Activated CD4-positive, CD25-positive, alpha-beta regulatory T cell (primary cell): ENCODE measurements around the gene LRRC47.
"Not testable (repeated sequence)": the region's sequence is repeated elsewhere in the genome, so short reads cannot be mapped to it uniquely, and the experiment has no call there.

Experiments
- DNase-seq, 4 experiments: peaks; one replicate each; lab custom pipeline; 2025; lab: John Stamatoyannopoulos, UW

LRRC47 gene

DNA sequence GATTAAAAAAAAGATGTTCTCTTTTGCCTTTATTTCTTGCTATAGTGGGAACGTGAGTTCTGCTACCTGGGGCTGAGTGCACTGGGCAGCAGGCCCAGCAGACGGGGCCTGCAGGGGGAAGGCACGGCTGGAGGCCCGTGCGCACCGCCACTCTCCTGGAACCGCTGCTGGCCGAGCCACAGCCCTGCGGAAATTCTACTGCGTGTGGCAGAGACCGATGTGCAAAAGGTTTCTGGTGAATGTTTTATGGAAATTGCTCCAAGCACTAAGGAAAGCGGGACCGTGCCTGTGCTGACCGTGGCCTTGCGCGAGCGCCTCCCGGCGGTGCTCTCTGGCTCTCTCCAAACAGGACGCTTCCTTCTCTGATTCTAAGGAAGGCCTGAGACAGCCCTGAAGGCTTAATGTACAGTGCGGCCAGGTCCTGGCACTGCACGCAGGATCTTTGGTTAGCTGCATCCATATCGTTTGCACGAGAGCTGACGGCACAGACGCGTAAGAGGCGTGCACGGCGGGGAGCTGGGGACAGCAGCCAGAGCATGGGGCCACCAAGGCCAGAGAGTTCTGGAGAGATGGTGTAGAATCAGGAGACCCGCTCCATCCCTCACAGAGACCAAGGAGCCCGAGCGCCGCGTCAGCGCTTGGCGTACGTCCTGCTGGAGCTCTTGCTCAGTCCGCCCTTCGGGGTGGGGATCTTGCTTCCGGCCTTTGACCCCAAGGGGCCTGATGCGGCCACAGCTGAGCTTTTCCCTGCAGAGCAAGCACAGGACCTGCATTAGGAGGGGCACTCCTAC lies 18.7 kb upstream of the LRRC47 start:
- no peak for DNase-seq

DNA sequence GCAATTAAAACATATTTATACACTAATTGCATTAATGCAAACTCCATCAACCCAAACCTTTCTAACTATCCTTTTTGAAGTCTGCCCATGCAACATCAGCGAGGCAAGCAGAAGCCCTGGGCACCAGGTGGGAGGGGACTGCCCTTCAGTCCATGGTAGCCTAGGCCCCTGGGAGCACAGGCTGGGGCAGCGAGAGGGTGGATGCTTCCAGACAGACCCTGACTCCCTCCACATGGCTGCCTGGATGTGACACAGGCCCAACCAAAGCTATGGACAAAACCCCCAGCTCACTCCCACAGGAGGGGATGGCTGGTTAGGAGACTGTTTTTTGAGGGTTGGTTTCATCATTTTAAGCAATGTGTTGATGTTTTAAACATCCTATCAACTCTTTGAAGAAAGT lies 17.8 kb upstream of the LRRC47 start:
- no peak for DNase-seq

DNA sequence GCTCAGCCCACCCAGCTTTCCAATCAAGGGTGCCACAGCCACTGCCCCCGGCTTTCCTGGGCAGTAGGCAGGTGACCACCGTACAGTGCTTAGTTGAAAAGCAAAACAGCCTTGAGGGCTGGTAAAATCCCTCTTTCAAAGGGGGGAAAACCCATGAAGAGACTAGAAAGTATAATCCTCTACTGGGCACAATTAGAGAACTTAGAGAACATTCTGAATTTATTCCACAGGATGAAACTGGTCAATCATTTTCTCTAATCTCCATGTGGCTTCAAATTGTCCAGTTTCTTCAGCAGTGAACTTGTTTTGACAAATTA lies 15.3 kb upstream of the LRRC47 start:
- DNase-seq, result no peak

DNA sequence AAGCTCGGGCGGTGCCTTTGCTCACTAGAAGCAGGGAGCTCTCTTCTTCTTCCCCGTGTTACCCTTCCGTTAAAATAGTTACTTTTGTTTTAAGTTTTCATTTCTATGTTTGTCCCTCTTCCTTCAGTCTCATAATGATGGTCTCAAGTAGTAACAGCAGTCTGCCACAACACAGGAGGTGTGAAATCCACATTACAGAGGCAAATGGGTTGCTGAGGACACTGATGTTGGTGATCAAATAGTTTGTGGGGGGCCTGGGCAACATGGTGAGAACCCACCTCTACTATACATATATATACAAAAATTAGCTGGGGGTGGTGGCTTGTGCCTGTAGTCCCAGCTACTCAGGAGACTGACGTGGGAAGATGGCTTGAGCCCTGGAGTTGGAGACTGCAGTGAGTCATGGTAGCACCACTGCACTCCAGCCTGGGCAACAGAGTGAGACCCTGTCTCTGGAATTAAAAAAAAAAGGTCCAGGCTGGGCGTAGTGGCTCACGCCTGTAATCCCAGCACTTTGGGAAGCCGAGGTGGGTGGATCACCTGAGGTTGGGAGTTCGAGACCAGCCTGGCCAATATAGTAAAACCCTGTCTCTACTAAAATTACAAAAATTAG lies 14.0 kb upstream of the LRRC47 start:
- DNase-seq, result not testable (repeated sequence)

DNA sequence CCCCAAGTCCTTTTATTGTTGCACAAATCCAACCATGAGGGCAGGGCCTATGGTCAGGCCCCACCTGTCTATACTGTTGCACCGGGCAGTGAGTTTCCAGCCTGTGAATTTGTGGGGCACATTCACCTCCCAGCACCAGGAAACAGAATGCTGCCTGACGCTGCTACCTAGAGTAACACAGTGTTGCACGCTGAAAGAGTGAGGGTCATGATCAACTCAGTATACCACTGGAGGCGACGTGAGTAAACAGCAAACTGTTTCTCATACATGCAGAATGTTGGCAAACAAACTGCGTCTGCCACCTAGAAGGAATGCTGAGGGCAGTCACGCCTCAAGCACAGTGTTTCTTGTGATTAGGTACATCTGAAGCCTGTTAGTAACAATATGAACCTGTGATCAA lies 13.4 kb upstream of the LRRC47 start:
- no peak for DNase-seq

DNA sequence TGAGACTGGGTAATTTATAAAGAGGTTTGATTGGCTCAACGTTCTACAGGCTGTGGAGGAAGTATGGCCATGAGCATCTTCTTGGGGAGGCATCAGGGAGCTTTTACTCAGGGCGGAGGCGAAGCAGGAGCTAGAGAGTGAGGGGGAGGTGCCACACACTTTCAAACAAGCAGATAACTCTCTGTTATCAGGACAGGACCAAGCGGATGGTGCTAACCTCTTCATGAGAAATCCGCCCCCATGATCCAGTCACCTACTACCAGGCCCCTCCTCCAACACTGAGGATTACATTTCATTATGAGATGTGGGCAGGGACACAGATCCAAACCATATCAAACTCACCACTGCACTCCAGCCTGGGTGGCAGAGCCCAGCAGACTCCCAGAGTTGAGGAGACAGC lies 11.5 kb upstream of the LRRC47 start:
- no peak for DNase-seq

DNA sequence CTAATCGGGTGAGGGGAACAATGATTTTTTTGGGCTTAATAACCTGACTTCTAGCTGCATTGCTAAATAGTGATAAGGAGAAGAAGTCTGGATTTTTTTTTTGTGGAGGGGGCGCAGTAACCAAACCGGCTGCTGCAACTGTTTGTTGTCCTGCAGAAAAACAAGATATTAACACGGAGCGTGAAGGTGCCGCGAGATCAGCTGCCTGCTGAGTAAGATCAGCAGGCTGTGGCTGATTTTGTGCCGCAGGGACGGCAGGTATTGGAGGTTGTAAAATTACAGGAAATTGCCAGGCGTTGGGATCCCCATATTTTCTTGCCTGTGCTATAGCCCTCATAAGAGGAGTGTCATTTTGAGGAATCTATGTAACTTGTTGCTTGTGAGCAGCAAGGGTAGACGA lies 8.7 kb upstream of the LRRC47 start:
- no peak for DNase-seq

DNA sequence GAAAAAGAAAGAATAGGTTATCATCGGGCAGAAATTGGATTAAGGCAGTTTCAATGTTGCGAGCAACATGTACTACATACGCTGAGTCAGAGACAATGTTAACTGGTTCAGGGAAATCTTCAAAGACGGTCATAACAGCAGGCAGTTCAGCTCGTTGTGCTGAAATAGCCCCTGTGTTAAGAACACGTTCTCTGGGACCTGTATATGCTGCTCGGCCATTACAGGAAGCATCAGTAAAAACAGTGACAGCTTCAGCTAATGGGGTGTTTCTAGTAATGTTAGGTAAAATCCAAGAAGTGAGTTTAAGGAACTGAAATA lies 8.3 kb upstream of the LRRC47 start:
- DNase-seq, result not testable (repeated sequence)

DNA sequence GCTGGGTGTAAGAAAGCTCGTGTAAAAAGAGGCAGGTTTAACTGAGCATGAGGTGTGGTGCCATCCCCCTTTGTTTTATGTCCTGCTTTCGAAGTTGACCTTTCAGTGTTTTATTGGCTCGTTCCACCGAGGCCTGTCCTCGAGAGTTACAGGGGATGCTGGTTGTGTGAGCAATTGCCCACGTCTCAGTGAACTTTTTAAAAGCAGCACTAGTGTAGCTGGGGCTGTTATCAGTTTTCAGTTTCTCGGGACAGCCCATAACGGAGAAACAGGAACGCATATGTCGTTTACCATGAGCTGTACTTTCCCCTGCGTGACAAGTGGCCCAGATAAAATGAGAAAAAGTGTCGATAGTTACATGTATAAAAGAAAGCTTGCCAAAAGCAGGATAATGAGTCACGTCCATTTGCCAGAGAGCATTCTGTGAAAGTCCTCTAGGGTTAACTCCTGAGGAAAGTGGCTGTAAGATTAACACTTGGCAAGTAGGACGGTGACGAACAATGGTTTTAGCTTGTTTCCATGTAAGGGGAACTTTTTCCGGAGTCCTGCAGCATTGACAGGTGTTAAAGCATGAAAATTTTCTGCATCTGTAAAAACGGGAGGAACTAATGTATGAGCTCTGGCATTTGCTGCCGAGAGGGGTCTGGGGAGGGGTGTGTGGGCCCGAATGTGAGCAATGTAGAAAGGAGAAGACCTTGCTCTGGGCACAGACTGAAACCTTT lies 7.8 kb upstream of the LRRC47 start:
- no peak for DNase-seq

DNA sequence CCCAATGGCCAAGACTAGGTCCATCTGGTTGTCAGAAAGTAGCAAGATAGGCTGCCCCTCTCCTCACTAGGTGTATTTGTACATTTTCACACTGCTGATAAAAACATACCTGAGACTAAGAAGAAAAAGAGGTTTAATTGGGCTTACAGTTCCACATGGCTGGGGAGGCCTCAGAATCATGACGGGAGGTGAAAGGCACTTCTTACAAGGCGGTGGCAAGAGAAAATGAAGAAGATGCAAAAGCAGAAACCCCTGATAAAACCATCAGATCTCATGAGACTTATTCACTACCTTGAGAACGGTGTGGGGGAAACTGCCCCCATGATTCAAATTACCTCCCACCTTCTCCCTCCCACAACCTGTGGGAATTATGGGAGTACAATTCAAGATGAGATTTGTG lies 4.5 kb upstream of the LRRC47 start:
- DNase-seq, result not testable (repeated sequence)

DNA sequence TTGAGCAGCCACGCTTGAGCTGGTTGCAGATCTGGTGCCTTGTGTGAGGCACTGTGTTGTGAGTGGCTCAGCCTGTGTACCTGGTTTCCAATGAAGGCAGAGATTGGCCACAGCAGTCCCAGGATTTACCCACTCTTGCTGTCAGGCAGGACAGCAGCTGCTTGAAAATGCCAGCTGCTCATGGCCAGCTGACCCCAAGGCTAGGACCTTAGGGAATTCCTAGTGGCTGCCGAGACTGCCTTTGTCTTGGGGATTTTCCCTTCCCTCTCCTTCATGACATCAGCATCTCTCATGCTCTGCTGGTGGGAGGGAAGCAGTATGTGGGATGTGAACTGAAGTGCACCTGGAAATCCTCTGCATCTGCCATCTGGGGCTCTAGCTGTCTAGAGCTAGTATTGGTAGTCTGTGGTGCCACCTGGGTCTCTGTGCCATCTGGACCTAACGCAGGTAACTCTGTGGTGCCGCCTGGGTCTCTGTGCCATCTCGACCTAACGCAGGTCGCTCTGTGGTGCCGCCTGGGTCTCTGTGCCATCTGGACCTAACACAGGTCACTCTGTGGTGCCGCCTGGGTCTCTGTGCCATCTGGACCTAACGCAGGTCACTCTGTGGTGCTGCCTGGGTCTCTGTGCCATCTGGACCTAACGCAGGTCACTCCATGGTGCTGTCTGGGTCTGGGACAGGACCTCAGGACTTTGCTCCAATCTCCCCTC lies 3.8 kb upstream of the LRRC47 start:
- no peak for DNase-seq

DNA sequence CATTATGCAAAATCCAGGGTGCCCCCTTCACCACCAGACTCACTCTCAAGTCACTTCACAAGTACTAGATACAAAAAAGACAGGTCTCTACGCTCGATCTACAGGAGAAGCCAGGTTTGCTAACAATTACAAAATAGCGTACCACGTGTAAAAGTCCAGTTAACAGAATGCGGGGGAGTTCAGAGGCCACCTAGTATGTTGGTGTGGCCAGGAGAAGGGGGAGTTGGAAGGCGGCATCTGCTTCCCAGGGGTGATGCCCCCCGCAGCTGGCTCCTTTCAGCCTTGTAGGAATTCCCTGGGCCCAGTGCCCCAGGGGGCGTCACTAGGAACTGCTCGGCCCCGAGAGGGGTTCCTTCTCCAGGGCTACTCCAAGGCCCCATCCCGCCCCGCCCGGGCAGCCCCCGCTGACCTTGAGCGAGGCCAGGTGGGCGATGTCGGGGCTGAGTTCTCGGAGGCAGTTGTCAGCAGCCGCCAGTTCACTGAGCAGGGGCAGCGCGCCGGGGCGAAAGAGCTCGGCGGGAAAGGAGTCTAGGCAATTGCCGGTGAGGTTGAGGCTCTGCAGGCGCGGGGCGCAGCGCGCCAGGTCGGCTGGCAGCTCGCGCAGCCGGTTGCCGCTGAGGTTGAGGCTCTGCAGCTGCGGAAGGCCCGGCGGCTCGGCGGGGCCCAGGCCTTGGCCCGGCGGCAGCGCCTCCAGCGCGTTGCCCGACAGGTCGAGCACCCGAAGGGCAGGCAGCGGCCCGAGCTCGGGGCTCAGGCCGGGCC lies 664 bp downstream of the LRRC47 start:
- DNase-seq, result no peak

DNA sequence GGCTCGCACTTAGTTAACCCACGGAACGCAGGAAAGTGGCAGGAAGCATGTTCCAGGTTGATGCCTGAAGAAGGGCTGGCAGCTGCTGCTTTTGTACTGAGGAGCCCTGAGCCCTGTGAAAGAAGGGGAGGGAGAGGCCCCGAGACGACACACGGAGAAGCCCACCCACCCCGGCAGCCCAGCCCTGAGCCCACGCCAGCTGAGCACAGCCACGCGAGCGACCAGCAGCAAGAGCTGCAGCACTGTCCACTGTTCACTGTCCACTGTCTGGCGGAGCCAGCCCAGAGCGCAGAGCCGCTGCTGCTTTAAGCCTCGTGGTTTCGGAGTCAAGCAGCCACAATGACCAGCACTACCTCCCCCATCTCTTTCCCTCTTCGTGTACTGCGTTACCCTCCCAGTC lies 5.3 kb downstream of the LRRC47 start:
- DNase-seq, result no peak

DNA sequence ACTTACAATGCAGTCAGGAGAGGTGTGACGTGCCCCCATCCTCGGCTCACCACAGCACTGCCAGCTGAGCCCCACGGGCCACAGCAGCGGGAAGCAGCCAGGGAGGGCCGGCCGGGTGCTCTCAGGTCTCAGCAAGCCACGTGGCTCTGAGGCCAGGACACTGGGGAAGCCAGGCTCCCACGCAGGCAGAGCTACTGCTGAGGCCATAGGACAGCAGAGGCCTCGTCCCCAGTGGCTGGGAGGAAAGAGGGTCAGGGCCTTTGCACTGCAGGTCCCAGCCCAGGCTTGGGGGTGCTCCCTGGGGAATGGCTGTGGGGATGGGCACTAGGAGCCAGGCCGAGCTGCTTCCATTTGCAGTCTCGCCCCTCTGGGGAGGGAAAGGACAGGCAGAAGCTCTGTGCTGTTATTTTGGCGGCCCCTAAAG lies 5.8 kb downstream of the LRRC47 start:
- DNase-seq, result no peak

DNA sequence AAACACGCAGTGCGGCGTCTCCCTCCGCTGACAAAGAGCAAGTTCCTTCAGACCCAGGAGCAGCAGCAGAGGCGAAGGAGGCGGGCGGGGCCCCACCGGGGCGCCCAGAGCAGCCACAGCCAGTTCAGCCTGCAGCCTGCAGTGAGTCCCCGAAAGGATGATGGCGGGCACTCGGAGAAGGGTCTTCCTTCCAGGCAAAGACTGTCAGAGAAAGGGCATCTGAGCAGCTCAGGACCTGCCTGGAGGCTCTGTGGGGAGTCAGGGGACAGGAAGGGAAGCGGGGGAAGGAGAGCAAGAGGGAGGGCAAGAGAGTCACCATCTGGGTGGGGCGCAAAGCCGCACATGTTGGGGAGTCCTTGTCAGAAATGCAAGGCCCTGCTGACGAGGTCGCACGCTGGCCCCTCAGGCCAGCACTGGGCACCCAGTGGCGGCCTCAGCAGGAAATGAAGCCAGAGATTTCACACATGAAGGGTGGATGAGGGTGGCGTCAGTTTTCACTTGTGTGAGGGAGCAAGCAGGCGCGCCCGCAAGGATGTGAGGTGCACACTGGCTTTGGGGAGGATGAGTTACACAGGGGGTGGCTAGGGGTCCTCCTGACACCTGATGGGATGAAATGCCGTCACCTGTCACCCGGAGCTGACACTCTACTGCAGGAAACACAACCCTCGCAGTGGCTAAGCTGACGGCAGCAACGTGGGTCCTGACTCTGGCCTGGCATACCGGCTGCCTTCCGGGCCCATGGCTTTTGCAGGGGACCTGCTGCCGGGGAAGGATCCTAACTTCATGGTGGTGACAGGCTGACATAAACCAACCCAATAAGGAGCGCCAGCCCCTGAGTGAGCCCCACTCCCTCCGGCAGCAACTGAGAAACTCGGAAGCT lies 6.6 kb downstream of the LRRC47 start:
- DNase-seq, result no peak

DNA sequence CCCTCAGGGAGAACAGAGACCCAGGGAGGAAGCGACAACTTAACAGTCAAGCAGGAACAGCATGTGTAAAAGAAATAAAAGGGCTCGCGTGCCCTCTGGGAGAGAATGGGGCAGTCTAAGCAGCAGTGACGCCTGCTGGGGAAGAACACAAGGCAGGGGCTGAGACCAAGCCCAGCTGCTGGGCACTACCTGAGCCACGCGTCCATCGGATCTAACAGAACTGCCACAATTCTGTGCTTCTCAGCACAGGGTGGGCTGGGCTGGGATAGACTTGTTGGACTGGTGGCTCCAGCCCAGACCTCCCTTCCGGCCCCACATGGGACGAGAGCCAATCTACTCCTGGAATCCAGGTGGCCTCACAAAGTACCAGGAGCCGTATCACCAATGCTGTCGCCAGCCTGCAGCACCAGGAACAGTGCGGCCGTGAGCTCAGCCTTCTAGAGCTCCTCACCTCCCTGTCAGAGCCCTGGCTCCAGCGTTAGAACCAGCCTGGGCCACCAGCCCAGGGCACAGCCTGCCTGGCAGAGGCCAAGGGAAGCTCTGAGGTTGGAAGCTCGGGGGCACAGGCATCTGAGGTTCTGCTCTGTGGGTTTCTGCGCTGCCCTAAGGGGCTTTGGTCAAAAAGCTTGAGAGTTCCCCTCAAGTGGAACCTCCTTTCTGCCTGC lies 7.4 kb downstream of the LRRC47 start:
- DNase-seq, result no peak

DNA sequence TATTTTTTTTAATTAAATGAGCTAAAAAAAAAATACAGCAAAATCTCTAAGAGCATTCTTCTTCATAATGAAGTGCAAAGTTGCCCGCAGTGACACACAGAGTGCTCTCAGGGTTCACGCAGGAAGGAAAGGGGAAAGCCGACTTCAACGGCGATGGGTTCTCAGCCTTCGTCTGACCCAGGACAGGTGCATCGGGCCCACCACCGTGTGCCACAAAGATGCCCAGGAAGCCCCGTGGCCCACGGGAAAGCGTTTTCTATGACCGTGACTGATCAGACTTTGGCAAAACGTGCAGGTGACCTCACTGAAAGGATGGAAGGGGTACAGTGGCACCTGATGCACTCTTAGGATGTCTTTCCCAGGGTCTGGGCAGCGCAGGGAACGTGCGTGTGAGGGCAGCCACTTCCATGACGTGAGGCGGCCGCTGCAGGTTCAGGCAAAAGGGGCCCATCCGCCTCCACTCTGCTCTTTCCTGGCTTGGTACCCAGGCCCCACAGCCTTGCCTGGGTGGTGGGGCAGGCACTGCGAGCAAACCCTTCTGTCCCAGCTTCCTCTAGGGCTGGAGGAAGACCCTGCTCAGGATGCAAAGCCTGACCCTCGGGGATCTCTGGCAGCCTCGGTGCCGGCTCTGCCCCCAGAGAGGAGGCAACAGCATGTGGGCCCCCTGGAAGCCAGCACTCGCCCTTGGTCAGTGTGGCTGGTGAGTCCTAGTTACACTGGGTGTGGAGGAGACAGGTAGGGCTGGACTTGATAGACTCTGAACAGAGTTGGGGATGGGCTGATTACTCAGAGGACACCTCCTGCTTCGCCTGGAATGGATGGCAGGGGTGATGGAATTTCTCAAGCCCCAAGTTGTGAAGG lies 8.3 kb downstream of the LRRC47 start:
- no peak for DNase-seq

DNA sequence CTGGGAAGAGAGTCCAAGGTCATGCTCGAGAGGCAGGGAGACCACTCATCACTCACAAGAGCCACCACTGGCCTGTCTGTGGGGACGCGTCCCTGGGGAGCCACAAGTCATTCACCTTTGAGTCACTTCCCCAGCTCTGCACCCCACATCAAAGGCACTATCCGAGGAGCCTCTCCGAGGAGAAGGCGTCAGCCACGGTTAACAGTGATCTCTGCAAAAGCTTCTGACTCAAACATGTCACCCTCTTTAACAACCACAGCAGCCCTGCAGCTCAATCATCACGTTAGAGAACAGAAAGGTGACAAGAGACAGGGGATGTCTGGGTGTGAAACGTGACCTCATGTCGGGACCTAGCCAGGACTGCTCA lies 9.0 kb downstream of the LRRC47 start:
- no peak for DNase-seq

DNA sequence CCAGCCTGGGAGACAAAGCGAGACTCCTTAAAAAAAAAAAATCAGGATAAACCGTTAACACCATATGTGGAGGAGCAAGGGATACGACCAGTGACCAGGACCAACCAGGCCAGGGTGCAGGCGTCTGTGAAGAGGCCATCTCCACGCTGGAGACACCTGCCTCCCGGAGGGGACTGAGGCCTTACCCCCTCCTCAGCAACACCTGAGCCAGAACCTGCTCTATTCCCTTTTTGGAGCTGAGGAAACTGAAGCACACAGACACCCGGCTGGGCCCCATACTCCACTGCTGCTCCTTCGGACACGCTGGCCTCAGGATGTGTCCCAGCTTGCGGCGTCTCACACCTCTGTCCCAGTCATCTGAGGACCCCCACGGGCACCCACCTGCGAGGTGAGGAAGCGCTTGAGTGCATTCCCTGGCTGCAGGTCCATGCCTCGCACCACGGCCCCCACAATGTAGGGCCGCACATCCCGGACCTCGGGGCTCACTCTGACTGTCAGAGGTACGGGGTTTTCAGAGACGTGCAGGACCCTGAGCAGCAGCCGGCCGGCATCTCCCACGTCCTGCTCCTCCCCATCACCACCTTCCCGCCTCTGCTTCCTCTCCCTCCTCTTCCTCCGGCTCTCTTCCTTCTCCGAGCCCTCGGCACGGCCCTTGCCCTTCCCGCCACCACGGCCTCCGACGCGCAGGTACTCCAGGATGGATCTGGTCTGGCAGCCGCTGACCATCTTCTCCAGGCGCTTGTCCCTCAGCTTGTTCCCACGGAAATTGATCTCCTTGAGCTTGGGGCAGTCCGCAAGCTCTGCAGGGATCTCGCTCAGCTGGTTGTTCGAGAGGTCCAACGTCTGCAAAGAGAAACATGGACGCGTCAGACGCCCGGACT lies 9.6 kb downstream of the LRRC47 start:
- no peak for DNase-seq
